IMR-90 (cell line): Measurements from ENCODE around the gene AXIN1. TPM values are rescaled to one million over a fixed set of nuclear protein-coding genes. Genes with fewer than 3 reads are reported as not detected.

ENCODE experiments used
- ATAC-seq: fragments of 200-7000 bp; cut with Tn5 transposase; 2 replicates; pipeline ENCODE4 v1.9.1; 2020; ENCODE audit warnings: low read depth, mild to moderate bottlenecking, moderate library complexity
- BruUV-seq: library from RNA; stranded (reverse); fragments of 400-500 nt; replicated peaks from 2 replicates; lab custom pipeline; 2021; lab: Mats Ljungman, UMichigan
- CTCF ChIA-PET: fragments of 300-600 bp; formaldehyde crosslinking; extraction: SDS; loops from one replicate; lab custom pipeline; 2021; ENCODE audit warnings: antibody characterized with exemption; lab: Yijun Ruan, JAX
- POLR2A ChIA-PET: fragments of 300-600 bp; sonication (Branson Sonifier 250); formaldehyde crosslinking; loops from one replicate; lab custom pipeline; 2022; ENCODE audit warnings: antibody characterized with exemption; ENCODE audit not compliant: unreplicated experiment; lab: Charles Lee
- DNase-seq: peaks from one replicate; pipeline ENCODE4 v3.0.0; 2013
- H2AFZ ChIP-seq: replicated peaks from 2 replicates; pipeline ENCODE3; 2013; ENCODE audit warnings: low read length, mild to moderate bottlenecking; ENCODE audit not compliant: poor library complexity
- H2AK5ac ChIP-seq: 2 replicates; pipeline ENCODE4 v1.6.1; 2013; ENCODE audit warnings: low read depth, low read length, inconsistent platforms
- H2AK9ac ChIP-seq: replicated peaks from 2 replicates; pipeline ENCODE3; 2013; ENCODE audit warnings: mild to moderate bottlenecking, low read depth, low read length, moderate library complexity; ENCODE audit not compliant: poor library complexity
- H2BK120ac ChIP-seq: 2 replicates; pipeline ENCODE4 v1.6.1; 2013; ENCODE audit warnings: low read depth, low read length, inconsistent platforms
- H2BK15ac ChIP-seq: 3 replicates; pipeline ENCODE4 v1.6.1; 2013; ENCODE audit warnings: low read depth, low read length, inconsistent platforms
- H2BK20ac ChIP-seq: 2 replicates; pipeline ENCODE4 v1.6.1; 2013; ENCODE audit warnings: low read depth, mild to moderate bottlenecking, inconsistent platforms, low read length, moderate library complexity
- H2BK5ac ChIP-seq: 2 replicates; pipeline ENCODE4 v1.6.1; 2013; ENCODE audit warnings: mild to moderate bottlenecking, low read depth, low read length, inconsistent platforms; ENCODE audit not compliant: poor library complexity, severe bottlenecking
- H3K14ac ChIP-seq: replicated peaks from 2 replicates; pipeline ENCODE4 v1.6.1; 2013; ENCODE audit warnings: low read depth, low read length, inconsistent platforms
- H3K18ac ChIP-seq: 2 replicates; pipeline ENCODE4 v1.6.1; 2013; ENCODE audit warnings: low read depth, low read length, control low read depth
- H3K23ac ChIP-seq: 2 replicates; pipeline ENCODE4 v1.6.1; 2013; ENCODE audit warnings: low read depth, low read length, inconsistent platforms
- H3K27ac ChIP-seq: 2 replicates; pipeline ENCODE4 v1.5.1; 2013; ENCODE audit warnings: mild to moderate bottlenecking, control low read depth, low read length; ENCODE audit not compliant: insufficient read depth
- H3K27me3 ChIP-seq: 2 replicates; pipeline ENCODE4 v1.6.1; 2013; ENCODE audit warnings: low read length; ENCODE audit not compliant: control insufficient read depth, insufficient read depth
- H3K36me3 ChIP-seq: 2 replicates; pipeline ENCODE4 v1.6.1; 2013; ENCODE audit warnings: low read length, mixed read lengths; ENCODE audit not compliant: control insufficient read depth, insufficient read depth
- H3K4ac ChIP-seq: 2 replicates; pipeline ENCODE4 v1.6.1; 2013; ENCODE audit warnings: low read depth, low read length, inconsistent platforms
- H3K4me1 ChIP-seq: 2 replicates; pipeline ENCODE4 v1.6.1; 2013; ENCODE audit warnings: low read length, mixed read lengths; ENCODE audit not compliant: control insufficient read depth, insufficient read depth
- H3K4me2 ChIP-seq: 2 replicates; pipeline ENCODE4 v1.6.1; 2013; ENCODE audit warnings: low read depth, mild to moderate bottlenecking, control low read depth, low read length, moderate library complexity
- H3K4me3 ChIP-seq: 2 replicates; pipeline ENCODE4 v1.5.1; 2013; ENCODE audit warnings: low read depth, mild to moderate bottlenecking, control low read depth, low read length, moderate library complexity; ENCODE audit not compliant: insufficient read depth
- H3K56ac ChIP-seq: 2 replicates; pipeline ENCODE4 v1.6.1; 2013; ENCODE audit warnings: low read length, inconsistent platforms; ENCODE audit not compliant: insufficient read depth; ENCODE audit errors: extremely low read depth
- H3K79me1 ChIP-seq, 2 experiments: 2 replicates each; pipeline ENCODE4 v1.6.1; 2013; ENCODE audit warnings: low read length in 2 of 2, inconsistent platforms in 1 of 2, low read depth in 1 of 2
- H3K9ac ChIP-seq: 2 replicates; pipeline ENCODE4 v1.6.1; 2013; ENCODE audit warnings: low read depth, low read length, control low read depth
- H3K9me1 ChIP-seq: 2 replicates; pipeline ENCODE4 v1.6.1; 2013; ENCODE audit warnings: low read length, inconsistent platforms; ENCODE audit not compliant: insufficient read depth
- H3K9me3 ChIP-seq: 2 replicates; pipeline ENCODE4 v1.6.1; 2013; ENCODE audit warnings: low read length; ENCODE audit not compliant: control insufficient read depth, insufficient read depth
- H4K20me1 ChIP-seq: 2 replicates; pipeline ENCODE4 v1.6.1; 2013; ENCODE audit warnings: low read length, inconsistent platforms; ENCODE audit not compliant: insufficient read depth
- H4K5ac ChIP-seq: 2 replicates; pipeline ENCODE4 v1.6.1; 2013; ENCODE audit warnings: mild to moderate bottlenecking, low read depth, low read length, control low read depth
- H4K8ac ChIP-seq, 2 experiments: 2 replicates each; pipeline ENCODE4 v1.6.1; 2013; ENCODE audit warnings: low read depth in 2 of 2, low read length in 2 of 2, control low read depth in 1 of 2, inconsistent platforms in 1 of 2
- H4K91ac ChIP-seq: 2 replicates; pipeline ENCODE4 v1.6.1; 2013; ENCODE audit warnings: low read depth, low read length, inconsistent platforms; ENCODE audit not compliant: insufficient read depth
- BHLHE40 ChIP-seq: fragments of 150-350 bp; IDR thresholded peaks from 2 replicates; pipeline ENCODE4 v1.6.1; 2016; ENCODE audit warnings: mild to moderate bottlenecking, low read depth, low read length
- CEBPB ChIP-seq: IDR thresholded peaks from 2 replicates; pipeline ENCODE4 v1.6.1; 2012; ENCODE audit warnings: low read depth, low read length, improper control_type of control experiment
- CHD1 ChIP-seq: IDR thresholded peaks from 2 replicates; pipeline ENCODE4 v1.6.1; 2012; ENCODE audit warnings: low read depth, low read length, improper control_type of control experiment
- FOS ChIP-seq: fragments of 150-350 bp; IDR thresholded peaks from 2 replicates; pipeline ENCODE4 v1.6.1; 2016; ENCODE audit warnings: low read depth, low read length
- MAFK ChIP-seq: IDR thresholded peaks from 2 replicates; pipeline ENCODE4 v1.6.1; 2012; ENCODE audit warnings: low read depth, low read length, improper control_type of control experiment
- MAZ ChIP-seq: IDR thresholded peaks from 2 replicates; pipeline ENCODE4 v1.6.1; 2012; ENCODE audit warnings: low read depth, mild to moderate bottlenecking, low read length, improper control_type of control experiment, moderate library complexity, borderline replicate concordance
- MXI1 ChIP-seq: IDR thresholded peaks from 2 replicates; pipeline ENCODE4 v1.6.1; 2012; ENCODE audit warnings: low read depth, mild to moderate bottlenecking, low read length, moderate library complexity, borderline replicate concordance
- NFE2L2 ChIP-seq: fragments of 150-350 bp; IDR thresholded peaks from 2 replicates; pipeline ENCODE4 v1.6.1; 2016; ENCODE audit warnings: low read depth, mild to moderate bottlenecking, low read length
- POLR2A ChIP-seq: IDR thresholded peaks from 2 replicates; pipeline ENCODE4 v1.6.1; 2012; ENCODE audit warnings: mild to moderate bottlenecking, low read depth, low read length
- RAD21 ChIP-seq: IDR thresholded peaks from 2 replicates; pipeline ENCODE4 v1.6.1; 2012; ENCODE audit warnings: low read length, improper control_type of control experiment
- RCOR1 ChIP-seq: IDR thresholded peaks from 2 replicates; pipeline ENCODE4 v1.6.1; 2012; ENCODE audit warnings: mild to moderate bottlenecking, low read length, improper control_type of control experiment; ENCODE audit not compliant: insufficient replicate concordance
- RFX5 ChIP-seq: IDR thresholded peaks from 2 replicates; pipeline ENCODE4 v1.8.0; 2012; ENCODE audit warnings: low read depth, mild to moderate bottlenecking, low read length, moderate library complexity
- SMC3 ChIP-seq: fragments of 150-350 bp; IDR thresholded peaks from 2 replicates; pipeline ENCODE4 v1.6.1; 2016; ENCODE audit warnings: low read depth, mild to moderate bottlenecking, antibody characterized with exemption, low read length, moderate library complexity
- WGBS, 2 experiments: methylation state at CpG; one replicate each; pipeline versions ENCODE4 v1.1.5 to v1.1.7; 2013; ENCODE audit warnings: missing lambda C conversion rate in 2 of 2; ENCODE audit not compliant: insufficient read length in 1 of 2; ENCODE audit errors: extremely low coverage in 2 of 2; 5-methylcytosine and 5-hydroxymethylcytosine counted together
- dilution Hi-C: fragments of 300-500 bp; cut with HindIII; formaldehyde crosslinking; loops from one replicate; pipeline ENCODE4 v1.14.3; 2018; ENCODE audit warnings: low sequenced_read_pairs; ENCODE audit not compliant: unreplicated experiment
- in situ Hi-C: fragments of 300-500 bp; cut with MboI; formaldehyde crosslinking; loops from 3 replicates; pipeline ENCODE4 v1.14.3; 2019; ENCODE audit warnings: low sequenced_read_pairs, inconsistent platforms, mixed read lengths
- intact Hi-C: fragments of 100-400 bp; cut with micrococcal nuclease; formaldehyde crosslinking; loops from 2 replicates; pipeline ENCODE4 v1.10.0; 2022
- polyA plus RNA-seq, 3 experiments: library from polyadenylated mRNA; depleted of rRNA; stranded (reverse); fragments of >200 nt; gene quantifications; 2 replicates each; pipeline ENCODE4 v1.2.3, GENCODE V29; 2012; ENCODE audit warnings: low replicate concordance in 1 of 3
- total RNA-seq: library from RNA; depleted of rRNA; stranded (reverse); fragments of >200 nt; gene quantifications from 2 replicates; pipeline ENCODE4 v1.2.3, GENCODE V29; 2012
- TF ChIP-seq, protein P1 (sequence below): fragments of 150-350 bp; IDR thresholded peaks from 2 replicates; pipeline ENCODE4 v1.6.1; 2016; ENCODE audit warnings: low read depth, mild to moderate bottlenecking, low read length, moderate library complexity, borderline replicate concordance
- TF ChIP-seq, protein P2 (sequence below): fragments of 150-350 bp; IDR thresholded peaks from 2 replicates; pipeline ENCODE4 v1.6.1; 2017; ENCODE audit warnings: mild to moderate bottlenecking, antibody characterized with exemption, low read length, low read depth
- TF ChIP-seq, protein P3 (sequence below): conservative IDR thresholded peaks from 2 replicates; pipeline ENCODE4 v1.5.1; 2012; ENCODE audit warnings: mild to moderate bottlenecking, low read depth, low read length, improper control_type of control experiment

The AXIN1 gene
- total and polyA plus RNA-seq, 2 of the 4 experiments (the other 2 are of a cell fraction) = 10.9 to 14.2 TPM

DNA sequence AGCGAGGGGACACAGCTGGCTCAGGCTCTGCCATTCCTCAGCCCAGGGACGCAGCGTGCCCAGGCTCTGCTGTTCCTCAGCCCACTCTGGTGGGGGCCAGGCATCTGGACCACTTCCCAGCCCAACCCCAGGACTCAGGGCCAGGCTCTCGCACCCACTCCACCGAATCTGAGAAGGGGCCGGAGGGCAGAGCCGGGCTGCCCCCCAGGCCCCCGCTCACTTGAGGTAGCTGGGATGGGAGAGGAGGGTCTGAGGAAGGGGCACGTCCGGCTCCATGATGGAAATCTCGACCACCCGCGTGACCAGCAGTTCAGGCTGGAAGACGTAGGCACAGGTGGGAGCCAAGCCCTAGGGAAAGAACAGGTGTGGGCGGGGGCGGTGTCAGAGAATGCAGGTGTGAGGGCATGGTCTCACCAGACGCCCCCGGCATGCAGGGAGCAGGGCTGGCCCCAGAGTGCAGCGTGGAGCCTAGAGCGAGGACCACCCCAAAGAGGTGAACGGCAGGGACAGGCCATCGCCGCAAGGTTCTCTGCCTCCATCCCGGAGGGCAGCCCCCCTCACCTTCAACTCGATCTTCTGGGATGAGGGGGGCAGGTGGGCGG, 24.4 kb upstream of the AXIN1 start:
- Histone ChIP-seq H3K4me3 (no peak overlapping the region), H2BK5ac (no peak overlapping the region), H3K9me1 (no peaks in the 10 kb centered on the region), H4K5ac (no peak overlapping the region), H4K91ac (no peak overlapping the region), H2AFZ (no peak overlapping the region), H3K23ac (no peak overlapping the region), H3K18ac (no peak overlapping the region), H3K79me1 (peaks cover 13 to 29% of the 10 kb centered on the region in 2 experiments; a peak in 3 of 4 replicates), H2AK5ac (no peak overlapping the region), H3K27me3 (no peaks in the 10 kb centered on the region), H3K4ac (no peak overlapping the region), H3K9me3 (no peaks in the 10 kb centered on the region), H4K20me1 (peaks cover 16% of the 10 kb centered on the region), H3K4me2 (no peak overlapping the region), H3K27ac (no peak overlapping the region), H2BK20ac (no peak overlapping the region), H3K36me3 (peaks cover 50% of the 10 kb centered on the region), H2BK120ac (no peak overlapping the region), H3K14ac (no peak overlapping the region), H3K4me1 (no peaks in the 10 kb centered on the region; the same call in 1 of the 2 replicates), H4K8ac (no peak overlapping the region), H2AK9ac (no peak overlapping the region), H2BK15ac (no peak overlapping the region), H3K9ac (no peak overlapping the region), H3K56ac (no peak overlapping the region)
- dilution Hi-C loops (no loop called here), intact Hi-C loops (no loop called here), in situ Hi-C loops (no loop called here)
- no TSS peak for BruUV-seq
- ATAC-seq (no peak), DNase-seq (no peak)
- 92% methylated on average over 6 of the region's 26 CpGs; no CpG with 5 or more reads in 1 of the 2 experiments for WGBS, 2 experiments
- TF ChIP-seq MXI1 (no peak), NFE2L2 (no peak), RCOR1 (no peak), RFX5 (no peak), CHD1 (no peak), FOS (no peak), CEBPB (no peak), MAFK (no peak), SMC3 (no peak), POLR2A (no peak), BHLHE40 (no peak), RAD21 (no peak), MAZ (no peak)
- TF ChIP-seq, protein P1, sequence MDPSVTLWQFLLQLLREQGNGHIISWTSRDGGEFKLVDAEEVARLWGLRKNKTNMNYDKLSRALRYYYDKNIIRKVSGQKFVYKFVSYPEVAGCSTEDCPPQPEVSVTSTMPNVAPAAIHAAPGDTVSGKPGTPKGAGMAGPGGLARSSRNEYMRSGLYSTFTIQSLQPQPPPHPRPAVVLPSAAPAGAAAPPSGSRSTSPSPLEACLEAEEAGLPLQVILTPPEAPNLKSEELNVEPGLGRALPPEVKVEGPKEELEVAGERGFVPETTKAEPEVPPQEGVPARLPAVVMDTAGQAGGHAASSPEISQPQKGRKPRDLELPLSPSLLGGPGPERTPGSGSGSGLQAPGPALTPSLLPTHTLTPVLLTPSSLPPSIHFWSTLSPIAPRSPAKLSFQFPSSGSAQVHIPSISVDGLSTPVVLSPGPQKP = no peak
- TF ChIP-seq, protein P2, sequence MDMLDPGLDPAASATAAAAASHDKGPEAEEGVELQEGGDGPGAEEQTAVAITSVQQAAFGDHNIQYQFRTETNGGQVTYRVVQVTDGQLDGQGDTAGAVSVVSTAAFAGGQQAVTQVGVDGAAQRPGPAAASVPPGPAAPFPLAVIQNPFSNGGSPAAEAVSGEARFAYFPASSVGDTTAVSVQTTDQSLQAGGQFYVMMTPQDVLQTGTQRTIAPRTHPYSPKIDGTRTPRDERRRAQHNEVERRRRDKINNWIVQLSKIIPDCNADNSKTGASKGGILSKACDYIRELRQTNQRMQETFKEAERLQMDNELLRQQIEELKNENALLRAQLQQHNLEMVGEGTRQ = no peak
- TF ChIP-seq, protein P3, sequence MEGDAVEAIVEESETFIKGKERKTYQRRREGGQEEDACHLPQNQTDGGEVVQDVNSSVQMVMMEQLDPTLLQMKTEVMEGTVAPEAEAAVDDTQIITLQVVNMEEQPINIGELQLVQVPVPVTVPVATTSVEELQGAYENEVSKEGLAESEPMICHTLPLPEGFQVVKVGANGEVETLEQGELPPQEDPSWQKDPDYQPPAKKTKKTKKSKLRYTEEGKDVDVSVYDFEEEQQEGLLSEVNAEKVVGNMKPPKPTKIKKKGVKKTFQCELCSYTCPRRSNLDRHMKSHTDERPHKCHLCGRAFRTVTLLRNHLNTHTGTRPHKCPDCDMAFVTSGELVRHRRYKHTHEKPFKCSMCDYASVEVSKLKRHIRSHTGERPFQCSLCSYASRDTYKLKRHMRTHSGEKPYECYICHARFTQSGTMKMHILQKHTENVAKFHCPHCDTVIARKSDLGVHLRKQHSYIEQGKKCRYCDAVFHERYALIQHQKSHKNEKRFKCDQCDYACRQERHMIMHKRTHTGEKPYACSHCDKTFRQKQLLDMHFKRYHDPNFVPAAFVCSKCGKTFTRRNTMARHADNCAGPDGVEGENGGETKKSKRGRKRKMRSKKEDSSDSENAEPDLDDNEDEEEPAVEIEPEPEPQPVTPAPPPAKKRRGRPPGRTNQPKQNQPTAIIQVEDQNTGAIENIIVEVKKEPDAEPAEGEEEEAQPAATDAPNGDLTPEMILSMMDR = no peak
- CTCF ChIA-PET = no interaction called here
- POLR2A ChIA-PET = no interaction called here
